IMR-90 (cell line): Measurements from ENCODE around the gene SLC6A11. TPM values are rescaled to one million over a fixed set of nuclear protein-coding genes. Genes with fewer than 3 reads are reported as not detected.

ENCODE experiments used
- ATAC-seq: fragments of 200-7000 bp; cut with Tn5 transposase; 2 replicates; pipeline ENCODE4 v1.9.1; 2020; ENCODE audit warnings: low read depth, mild to moderate bottlenecking, moderate library complexity
- BruUV-seq: library from RNA; stranded (reverse); fragments of 400-500 nt; replicated peaks from 2 replicates; lab custom pipeline; 2021; lab: Mats Ljungman, UMichigan
- CTCF ChIA-PET: fragments of 300-600 bp; formaldehyde crosslinking; extraction: SDS; loops from one replicate; lab custom pipeline; 2021; ENCODE audit warnings: antibody characterized with exemption; lab: Yijun Ruan, JAX
- POLR2A ChIA-PET: fragments of 300-600 bp; sonication (Branson Sonifier 250); formaldehyde crosslinking; loops from one replicate; lab custom pipeline; 2022; ENCODE audit warnings: antibody characterized with exemption; ENCODE audit not compliant: unreplicated experiment; lab: Charles Lee
- DNase-seq: peaks from one replicate; pipeline ENCODE4 v3.0.0; 2013
- H2AFZ ChIP-seq: replicated peaks from 2 replicates; pipeline ENCODE3; 2013; ENCODE audit warnings: low read length, mild to moderate bottlenecking; ENCODE audit not compliant: poor library complexity
- H2AK5ac ChIP-seq: 2 replicates; pipeline ENCODE4 v1.6.1; 2013; ENCODE audit warnings: low read depth, low read length, inconsistent platforms
- H2AK9ac ChIP-seq: replicated peaks from 2 replicates; pipeline ENCODE3; 2013; ENCODE audit warnings: mild to moderate bottlenecking, low read depth, low read length, moderate library complexity; ENCODE audit not compliant: poor library complexity
- H2BK120ac ChIP-seq: 2 replicates; pipeline ENCODE4 v1.6.1; 2013; ENCODE audit warnings: low read depth, low read length, inconsistent platforms
- H2BK15ac ChIP-seq: 3 replicates; pipeline ENCODE4 v1.6.1; 2013; ENCODE audit warnings: low read depth, low read length, inconsistent platforms
- H2BK20ac ChIP-seq: 2 replicates; pipeline ENCODE4 v1.6.1; 2013; ENCODE audit warnings: low read depth, mild to moderate bottlenecking, inconsistent platforms, low read length, moderate library complexity
- H2BK5ac ChIP-seq: 2 replicates; pipeline ENCODE4 v1.6.1; 2013; ENCODE audit warnings: mild to moderate bottlenecking, low read depth, low read length, inconsistent platforms; ENCODE audit not compliant: poor library complexity, severe bottlenecking
- H3K14ac ChIP-seq: replicated peaks from 2 replicates; pipeline ENCODE4 v1.6.1; 2013; ENCODE audit warnings: low read depth, low read length, inconsistent platforms
- H3K18ac ChIP-seq: 2 replicates; pipeline ENCODE4 v1.6.1; 2013; ENCODE audit warnings: low read depth, low read length, control low read depth
- H3K23ac ChIP-seq: 2 replicates; pipeline ENCODE4 v1.6.1; 2013; ENCODE audit warnings: low read depth, low read length, inconsistent platforms
- H3K27ac ChIP-seq: 2 replicates; pipeline ENCODE4 v1.5.1; 2013; ENCODE audit warnings: mild to moderate bottlenecking, control low read depth, low read length; ENCODE audit not compliant: insufficient read depth
- H3K27me3 ChIP-seq: 2 replicates; pipeline ENCODE4 v1.6.1; 2013; ENCODE audit warnings: low read length; ENCODE audit not compliant: control insufficient read depth, insufficient read depth
- H3K36me3 ChIP-seq: 2 replicates; pipeline ENCODE4 v1.6.1; 2013; ENCODE audit warnings: low read length, mixed read lengths; ENCODE audit not compliant: control insufficient read depth, insufficient read depth
- H3K4ac ChIP-seq: 2 replicates; pipeline ENCODE4 v1.6.1; 2013; ENCODE audit warnings: low read depth, low read length, inconsistent platforms
- H3K4me1 ChIP-seq: 2 replicates; pipeline ENCODE4 v1.6.1; 2013; ENCODE audit warnings: low read length, mixed read lengths; ENCODE audit not compliant: control insufficient read depth, insufficient read depth
- H3K4me2 ChIP-seq: 2 replicates; pipeline ENCODE4 v1.6.1; 2013; ENCODE audit warnings: low read depth, mild to moderate bottlenecking, control low read depth, low read length, moderate library complexity
- H3K4me3 ChIP-seq: 2 replicates; pipeline ENCODE4 v1.5.1; 2013; ENCODE audit warnings: low read depth, mild to moderate bottlenecking, control low read depth, low read length, moderate library complexity; ENCODE audit not compliant: insufficient read depth
- H3K56ac ChIP-seq: 2 replicates; pipeline ENCODE4 v1.6.1; 2013; ENCODE audit warnings: low read length, inconsistent platforms; ENCODE audit not compliant: insufficient read depth; ENCODE audit errors: extremely low read depth
- H3K79me1 ChIP-seq, 2 experiments: 2 replicates each; pipeline ENCODE4 v1.6.1; 2013; ENCODE audit warnings: low read length in 2 of 2, inconsistent platforms in 1 of 2, low read depth in 1 of 2
- H3K9ac ChIP-seq: 2 replicates; pipeline ENCODE4 v1.6.1; 2013; ENCODE audit warnings: low read depth, low read length, control low read depth
- H3K9me1 ChIP-seq: 2 replicates; pipeline ENCODE4 v1.6.1; 2013; ENCODE audit warnings: low read length, inconsistent platforms; ENCODE audit not compliant: insufficient read depth
- H3K9me3 ChIP-seq: 2 replicates; pipeline ENCODE4 v1.6.1; 2013; ENCODE audit warnings: low read length; ENCODE audit not compliant: control insufficient read depth, insufficient read depth
- H4K20me1 ChIP-seq: 2 replicates; pipeline ENCODE4 v1.6.1; 2013; ENCODE audit warnings: low read length, inconsistent platforms; ENCODE audit not compliant: insufficient read depth
- H4K5ac ChIP-seq: 2 replicates; pipeline ENCODE4 v1.6.1; 2013; ENCODE audit warnings: mild to moderate bottlenecking, low read depth, low read length, control low read depth
- H4K8ac ChIP-seq, 2 experiments: 2 replicates each; pipeline ENCODE4 v1.6.1; 2013; ENCODE audit warnings: low read depth in 2 of 2, low read length in 2 of 2, control low read depth in 1 of 2, inconsistent platforms in 1 of 2
- H4K91ac ChIP-seq: 2 replicates; pipeline ENCODE4 v1.6.1; 2013; ENCODE audit warnings: low read depth, low read length, inconsistent platforms; ENCODE audit not compliant: insufficient read depth
- CEBPB ChIP-seq: IDR thresholded peaks from 2 replicates; pipeline ENCODE4 v1.6.1; 2012; ENCODE audit warnings: low read depth, low read length, improper control_type of control experiment
- ELK1 ChIP-seq: fragments of 150-350 bp; IDR thresholded peaks from 2 replicates; pipeline ENCODE4 v1.6.1; 2016; ENCODE audit warnings: low read depth, mild to moderate bottlenecking, low read length, moderate library complexity, borderline replicate concordance
- FOS ChIP-seq: fragments of 150-350 bp; IDR thresholded peaks from 2 replicates; pipeline ENCODE4 v1.6.1; 2016; ENCODE audit warnings: low read depth, low read length
- NFE2L2 ChIP-seq: fragments of 150-350 bp; IDR thresholded peaks from 2 replicates; pipeline ENCODE4 v1.6.1; 2016; ENCODE audit warnings: low read depth, mild to moderate bottlenecking, low read length
- SMC3 ChIP-seq: fragments of 150-350 bp; IDR thresholded peaks from 2 replicates; pipeline ENCODE4 v1.6.1; 2016; ENCODE audit warnings: low read depth, mild to moderate bottlenecking, antibody characterized with exemption, low read length, moderate library complexity
- USF2 ChIP-seq: fragments of 150-350 bp; IDR thresholded peaks from 2 replicates; pipeline ENCODE4 v1.6.1; 2017; ENCODE audit warnings: mild to moderate bottlenecking, antibody characterized with exemption, low read length, low read depth
- WGBS, 2 experiments: methylation state at CpG; one replicate each; pipeline versions ENCODE4 v1.1.5 to v1.1.7; 2013; ENCODE audit warnings: missing lambda C conversion rate in 2 of 2; ENCODE audit not compliant: insufficient read length in 1 of 2; ENCODE audit errors: extremely low coverage in 2 of 2; 5-methylcytosine and 5-hydroxymethylcytosine counted together
- dilution Hi-C: fragments of 300-500 bp; cut with HindIII; formaldehyde crosslinking; loops from one replicate; pipeline ENCODE4 v1.14.3; 2018; ENCODE audit warnings: low sequenced_read_pairs; ENCODE audit not compliant: unreplicated experiment
- in situ Hi-C: fragments of 300-500 bp; cut with MboI; formaldehyde crosslinking; loops from 3 replicates; pipeline ENCODE4 v1.14.3; 2019; ENCODE audit warnings: low sequenced_read_pairs, inconsistent platforms, mixed read lengths
- intact Hi-C: fragments of 100-400 bp; cut with micrococcal nuclease; formaldehyde crosslinking; loops from 2 replicates; pipeline ENCODE4 v1.10.0; 2022
- polyA plus RNA-seq, 3 experiments: library from polyadenylated mRNA; depleted of rRNA; stranded (reverse); fragments of >200 nt; gene quantifications; 2 replicates each; pipeline ENCODE4 v1.2.3, GENCODE V29; 2012; ENCODE audit warnings: low replicate concordance in 1 of 3
- total RNA-seq: library from RNA; depleted of rRNA; stranded (reverse); fragments of >200 nt; gene quantifications from 2 replicates; pipeline ENCODE4 v1.2.3, GENCODE V29; 2012

SLC6A11 gene
- total and polyA plus RNA-seq, 2 of the 4 experiments (the other 2 are of a cell fraction) = not detected

GRCh38 chr3:10870296-10870695, 54.3 kb downstream of the SLC6A11 start:
- Histone ChIP-seq H3K27me3 (no peaks in the 10 kb centered on the region), H3K36me3 (no peaks in the 10 kb centered on the region), H3K56ac (no peak overlapping the region), H3K23ac (no peak overlapping the region), H2BK5ac (no peak overlapping the region), H3K18ac (no peak overlapping the region), H2BK20ac (no peak overlapping the region), H3K9me3 (no peaks in the 10 kb centered on the region), H2AFZ (no peak overlapping the region), H2AK9ac (no peak overlapping the region), H3K4me1 (no peaks in the 10 kb centered on the region), H3K14ac (no peak overlapping the region), H3K27ac (no peak overlapping the region), H4K8ac (no peak overlapping the region), H2AK5ac (no peak overlapping the region), H3K4ac (no peak overlapping the region), H3K79me1 (no peaks in the 10 kb centered on the region), H3K9me1 (no peaks in the 10 kb centered on the region), H3K4me2 (no peak overlapping the region), H4K5ac (no peak overlapping the region), H2BK120ac (no peak overlapping the region), H3K9ac (no peak overlapping the region), H4K20me1 (no peaks in the 10 kb centered on the region), H3K4me3 (no peak overlapping the region), H4K91ac (no peak overlapping the region), H2BK15ac (no peak overlapping the region)
- CTCF ChIA-PET = no interaction called here
- TF ChIP-seq NFE2L2 (no peak), ELK1 (no peak), FOS (no peak), CEBPB (no peak), USF2 (no peak), SMC3 (no peak)
- dilution Hi-C loops = no loop called here
- no peak for DNase-seq
- 29% methylated on average over 1 of the region's 1 CpG; no CpG with 5 or more reads in 1 of the 2 experiments for WGBS, 2 experiments
- in situ Hi-C loops = no loop called here
- intact Hi-C loops = no loop called here
- BruUV-seq = no TSS peak
- POLR2A ChIA-PET = no interaction called here
- no peak for ATAC-seq
